Prostate gland (tissue), 2 donors: Measurements from ENCODE around the gene SFTA2. TPM values are rescaled to one million over a fixed set of nuclear protein-coding genes. Genes with fewer than 3 reads are reported as not detected.

Source experiments
- DNase-seq: peaks from one replicate; pipeline ENCODE4 v3.0.0-alpha.2; 2019; ENCODE audit warnings: low spot score
- H3K27ac ChIP-seq, 2 donors: fragments of 200-600 bp; sonication (generic); 2 replicates each; pipeline ENCODE4 v1.5.1; 2017 to 2019
- H3K27me3 ChIP-seq: fragments of 200-600 bp; sonication (generic); replicated peaks from 2 replicates; pipeline ENCODE4 v1.5.1; 2019; ENCODE audit not compliant: insufficient read depth
- H3K36me3 ChIP-seq, 2 donors: fragments of 200-600 bp; sonication (generic); 1 replicate in 1 of 2; 2 replicates in 1 of 2; pipeline versions ENCODE4 v1.5.1 to v1.8.1; 2017 to 2019
- H3K4me1 ChIP-seq: fragments of 200-600 bp; sonication (generic); replicated peaks from 2 replicates; pipeline ENCODE4 v1.5.1; 2019
- H3K4me3 ChIP-seq, 2 donors: fragments of 200-600 bp; sonication (generic); 2 replicates each; pipeline ENCODE4 v1.5.1; 2017 to 2019
- H3K9me3 ChIP-seq: fragments of 200-600 bp; sonication (generic); 2 replicates; pipeline ENCODE4 v1.5.1; 2017
- CTCF ChIP-seq, 4 experiments: fragments of 200-600 bp in 2 of 4; fragments of 450-650 bp in 2 of 4; sonication (generic) in 2 of 4; IDR thresholded peaks; 1 replicate in 3 of 4; 2 replicates in 1 of 4; pipeline ENCODE4 v1.5.1; 2016 to 2019; ENCODE audit warnings: antibody characterized with exemption in 4 of 4, mild to moderate bottlenecking in 2 of 4, moderate library complexity in 2 of 4
- POLR2A ChIP-seq: fragments of 450-650 bp; IDR thresholded peaks from one replicate; pipeline ENCODE4 v1.6.1; 2016; ENCODE audit warnings: antibody characterized with exemption, mild to moderate bottlenecking
- POLR2AphosphoS5 ChIP-seq: sonication (generic); formaldehyde crosslinking; IDR thresholded peaks from one replicate; pipeline ENCODE4 v1.6.1; 2017; ENCODE audit warnings: antibody characterized with exemption
- WGBS: methylation state at CpG from one replicate; pipeline ENCODE4 v1.1.5; 2018; 5-methylcytosine and 5-hydroxymethylcytosine counted together
- intact Hi-C: fragments of 100-400 bp; cut with DNase I; formaldehyde crosslinking; loops from one replicate; pipeline ENCODE4 v1.14.2; 2022
- total RNA-seq, 2 donors: library from RNA; depleted of rRNA; stranded (reverse); fragments of >200 nt; gene quantifications; one replicate each; pipeline ENCODE4 v1.1.0, GENCODE V29; 2016

Gene SFTA2
- not detected for total RNA-seq

- Histone ChIP-seq H3K9me3 (no peaks in the 10 kb centered on the region), H3K27ac (no peak within 1 kb of the TSS), H3K4me1 (no peaks in the 10 kb centered on the region), H3K27me3 (peaks cover under 1% of the 10 kb centered on the region), H3K36me3 (no peaks in the 10 kb centered on the region), H3K4me3 (no peak within 1 kb of the TSS)
- intact Hi-C loops = no loop called here
- DNase-seq = no peak
- no peak for TF ChIP-seq POLR2A
- no peak for TF ChIP-seq POLR2AphosphoS5
- TF ChIP-seq CTCF (IDR thresholded peaks at IDR 0.05) = no peak
- 66% methylated on average over 7 of the region's 7 CpGs for WGBS
Observed at GRCh38 chr6:30931969-30932645, at the start of gene SFTA2. Gene SFTA2, minus strand, starts transcription at chr6:30932170. Its CDS starts 74 bp downstream, at chr6:30932096.

- no peaks in the 10 kb centered on the region for H3K36me3 ChIP-seq
- TF ChIP-seq CTCF (IDR thresholded peaks at IDR 0.05) = no peak
- no peak for TF ChIP-seq POLR2AphosphoS5
- TF ChIP-seq POLR2A = no peak
- no peak for DNase-seq
- no peak overlapping the region for H3K27ac ChIP-seq
- WGBS = 68% methylated on average over 4 of the region's 4 CpGs
- no peak overlapping the region for H3K4me3 ChIP-seq
- H3K27me3 ChIP-seq = no peaks in the 10 kb centered on the region
- intact Hi-C loops = no loop called here
- H3K4me1 ChIP-seq = no peaks in the 10 kb centered on the region
- no peaks in the 10 kb centered on the region for H3K9me3 ChIP-seq
Observed at GRCh38 chr6:30979690-30980089, 47.7 kb upstream of the SFTA2 start.

- H3K27ac ChIP-seq = no peak overlapping the region
- no peak overlapping the region for H3K4me3 ChIP-seq
- H3K9me3 ChIP-seq = no peaks in the 10 kb centered on the region
- no peaks in the 10 kb centered on the region for H3K4me1 ChIP-seq
- intact Hi-C loops = no loop called here
- no peaks in the 10 kb centered on the region for H3K27me3 ChIP-seq
- no peak for DNase-seq
- H3K36me3 ChIP-seq = no peaks in the 10 kb centered on the region
- WGBS = 19% methylated on average over 1 of the region's 1 CpG
- TF ChIP-seq POLR2A = no peak
- no peak for TF ChIP-seq CTCF (IDR thresholded peaks at IDR 0.05)
- TF ChIP-seq POLR2AphosphoS5 = no peak
Observed at GRCh38 chr6:30979141-30979540, 47.2 kb upstream of the SFTA2 start.

GRCh38 chr6:30974490-30975252 is 42.7 kb upstream of the SFTA2 start:
- Histone ChIP-seq H3K9me3 (no peaks in the 10 kb centered on the region), H3K27ac (no peak overlapping the region), H3K4me3 (no peak overlapping the region), H3K36me3 (no peaks in the 10 kb centered on the region), H3K4me1 (no peaks in the 10 kb centered on the region), H3K27me3 (no peaks in the 10 kb centered on the region)
- TF ChIP-seq POLR2A (no peak), POLR2AphosphoS5 (no peak), CTCF (IDR thresholded peaks at IDR 0.05) (no peak)
- DNase-seq = no peak
- intact Hi-C loops = no loop called here
- WGBS = 60% methylated on average over 4 of the region's 4 CpGs
